DMS114 treated with DMSO at 0.1 percent for 48 hours (cell line): ENCODE results near the gene PTPRF.
A peak's percentile ranks its signal among the peaks of the same experiment; 100 is the strongest.
"Not testable (repeated sequence)": the region's sequence is repeated elsewhere in the genome, so short reads cannot be mapped to it uniquely, and the experiment has no call there.

Experiments
- DNase-seq: peaks from one replicate; lab custom pipeline; 2025; ENCODE audit not compliant: unreplicated experiment; lab: John Stamatoyannopoulos, UW

PTPRF gene

GRCh38 chr1:43622471-43622870 lies 91.8 kb downstream of the PTPRF start:
- DNase-seq = no peak

DNA sequence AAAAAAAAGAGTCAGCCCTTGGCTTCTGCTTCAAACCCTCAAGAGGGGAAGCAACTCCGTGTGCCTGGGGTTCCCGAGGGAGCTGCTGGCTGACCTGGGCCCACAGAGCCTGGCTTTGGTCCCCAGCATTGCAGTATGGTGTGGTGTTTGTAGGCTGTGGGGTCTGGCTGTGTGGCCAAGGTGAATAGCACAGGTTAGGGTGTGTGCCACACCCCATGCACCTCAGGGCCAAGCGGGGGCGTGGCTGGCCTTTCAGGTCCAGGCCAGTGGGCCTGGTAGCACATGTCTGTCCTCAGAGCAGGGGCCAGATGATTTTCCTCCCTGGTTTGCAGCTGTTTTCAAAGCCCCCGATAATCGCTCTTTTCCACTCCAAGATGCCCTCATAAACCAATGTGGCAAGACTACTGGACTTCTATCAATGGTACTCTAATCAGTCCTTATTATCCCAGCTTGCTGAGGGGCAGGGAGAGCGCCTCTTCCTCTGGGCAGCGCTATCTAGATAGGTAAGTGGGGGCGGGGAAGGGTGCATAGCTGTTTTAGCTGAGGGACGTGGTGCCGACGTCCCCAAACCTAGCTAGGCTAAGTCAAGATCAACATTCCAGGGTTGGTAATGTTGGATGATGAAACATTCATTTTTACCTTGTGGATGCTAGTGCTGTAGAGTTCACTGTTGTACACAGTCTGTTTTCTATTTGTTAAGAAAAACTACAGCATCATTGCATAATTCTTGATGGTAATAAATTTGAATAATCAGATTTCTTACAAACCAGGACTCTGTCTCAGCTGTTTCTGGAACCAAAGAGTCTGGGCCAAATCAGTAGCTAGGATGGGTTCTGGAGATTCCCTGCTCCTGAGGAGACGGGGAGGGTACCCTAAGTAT lies 92.5 kb downstream of the PTPRF start:
- no peak for DNase-seq

GRCh38 chr1:43625063-43625780 lies 94.5 kb downstream of the PTPRF start:
- DNase-seq = no peak

- no peak for DNase-seq
Observed at GRCh38 chr1:43632135-43632670, 101.5 kb downstream of the PTPRF start.

DNA sequence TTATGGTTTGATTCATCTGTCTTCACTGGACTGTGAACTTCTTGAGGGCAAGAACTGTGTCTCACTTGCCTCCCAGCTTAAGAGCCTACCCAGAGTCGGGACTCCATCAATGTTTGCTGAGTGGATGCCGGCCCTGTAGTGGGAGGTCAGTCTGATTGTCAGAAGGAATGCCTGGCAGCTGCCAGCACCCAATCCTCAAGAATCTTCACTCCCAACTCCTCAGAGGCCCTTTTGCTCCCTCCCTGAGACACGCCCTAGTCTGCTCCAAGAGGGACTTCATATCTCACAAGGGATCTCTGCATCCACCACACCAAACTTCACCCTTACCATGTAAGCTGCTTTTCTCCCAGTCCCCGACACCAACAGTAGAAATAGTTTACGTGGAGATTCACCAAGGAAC lies 104.0 kb downstream of the PTPRF start:
- no peak for DNase-seq

- DNase-seq = no peak
Observed at GRCh38 chr1:43636006-43636641, 105.4 kb downstream of the PTPRF start.

DNA sequence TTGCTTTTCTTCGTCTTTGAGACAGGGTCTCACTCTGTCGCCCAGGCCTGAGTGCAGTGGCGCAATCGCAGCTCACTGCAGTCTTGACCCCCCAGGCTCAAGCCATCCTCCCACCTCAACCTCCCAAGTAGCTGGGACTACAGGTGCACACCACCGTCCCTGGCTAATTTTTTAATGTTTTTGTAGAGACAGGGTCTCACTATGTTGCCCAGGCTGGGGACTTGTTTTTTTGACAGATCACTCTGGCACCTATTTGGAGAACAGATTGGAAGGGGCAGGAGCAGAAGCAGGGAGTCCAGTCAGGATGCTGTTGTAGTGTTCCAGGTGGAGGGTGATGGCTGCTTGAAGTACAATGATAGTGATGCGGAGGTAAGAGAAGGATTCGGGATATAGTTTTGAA lies 106.6 kb downstream of the PTPRF start:
- DNase-seq = no peak

DNA sequence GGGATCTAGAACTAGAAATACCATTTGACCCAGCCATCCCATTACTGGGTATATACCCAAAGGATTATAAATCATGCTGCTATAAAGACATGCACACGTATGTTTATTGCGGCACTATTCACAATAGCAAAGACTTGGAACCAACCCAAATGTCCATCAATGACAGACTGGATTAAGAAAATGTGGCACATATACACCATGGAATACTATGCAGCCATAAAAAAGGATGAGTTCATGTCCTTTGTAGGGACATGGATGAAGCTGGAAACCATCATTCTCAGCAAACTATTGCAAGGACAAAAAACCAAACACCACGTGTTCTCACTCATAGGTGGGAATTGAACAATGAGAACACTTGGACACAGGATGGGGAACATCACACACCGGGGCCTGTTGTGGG lies 107.7 kb downstream of the PTPRF start:
- not testable (repeated sequence) for DNase-seq

- DNase-seq = no peak
Observed at GRCh38 chr1:43639976-43640794, 109.5 kb downstream of the PTPRF start.

GRCh38 chr1:43644558-43644957 lies 113.9 kb downstream of the PTPRF start:
- no peak for DNase-seq

GRCh38 chr1:43645461-43645860 lies 114.8 kb downstream of the PTPRF start:
- DNase-seq = no peak

- DNase-seq = not testable (repeated sequence)
Observed at GRCh38 chr1:43647331-43647730, 116.6 kb downstream of the PTPRF start.

DNA sequence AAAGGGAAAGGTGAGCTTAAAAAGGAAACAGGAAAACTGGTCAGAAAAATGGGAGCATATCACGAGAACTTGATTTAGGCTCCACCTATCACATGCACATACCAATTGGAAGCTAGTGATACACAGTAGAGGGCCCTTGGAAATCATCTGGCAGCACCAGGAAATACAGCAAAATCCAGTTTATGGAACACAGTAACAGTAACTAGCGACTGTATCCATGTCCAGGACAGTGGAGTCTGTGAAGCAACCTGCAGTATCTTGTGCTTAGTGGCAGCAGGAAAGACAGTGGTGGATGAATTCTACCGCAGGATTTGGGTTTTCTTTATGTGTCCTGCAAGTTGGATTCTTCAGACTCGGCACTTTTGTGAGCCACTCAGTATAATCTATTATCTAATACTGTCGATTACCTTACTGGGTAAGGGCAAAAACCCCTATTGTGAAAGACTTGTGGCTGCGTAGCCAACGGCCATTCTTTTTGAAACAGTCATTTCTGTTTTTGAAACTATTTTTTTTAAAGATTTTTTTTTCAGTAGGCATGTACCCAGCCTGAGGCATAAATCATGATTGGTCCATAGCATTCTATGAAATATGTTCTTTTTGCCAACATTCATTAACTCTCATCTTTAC lies 117.7 kb downstream of the PTPRF start:
- no peak for DNase-seq

DNA sequence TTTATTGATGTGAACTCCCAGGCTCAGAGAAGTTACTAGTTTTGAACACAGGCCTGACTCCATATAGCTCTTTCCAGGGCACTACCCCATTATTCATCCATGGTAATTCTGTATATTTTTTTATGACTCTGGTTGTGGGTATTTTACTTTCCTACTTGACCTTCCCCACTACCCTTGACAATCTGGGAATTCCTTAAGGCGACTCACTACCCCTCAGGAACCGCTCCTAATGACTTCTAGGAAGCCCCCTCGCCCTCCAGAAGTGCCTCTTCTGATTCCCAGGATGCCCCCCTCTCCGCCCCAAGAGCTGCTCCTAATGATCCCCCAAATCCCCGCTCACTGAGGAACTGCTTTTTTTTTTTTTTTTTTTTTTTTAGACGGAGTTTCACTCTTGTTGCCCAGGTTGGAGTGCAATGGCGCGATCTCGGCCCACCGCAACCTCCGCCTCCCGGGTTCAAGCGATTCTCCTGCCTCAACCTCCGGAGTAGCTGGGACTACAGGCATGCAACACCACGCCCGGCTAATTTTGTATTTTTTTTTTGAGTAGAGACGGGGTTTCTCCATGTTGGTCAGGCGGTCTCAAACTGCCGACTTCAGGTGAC lies 118.3 kb downstream of the PTPRF start:
- no peak for DNase-seq

- peak; percentile 96 for DNase-seq
Observed at GRCh38 chr1:43650310-43651085, 119.8 kb downstream of the PTPRF start.

GRCh38 chr1:43651188-43651587 lies 120.5 kb downstream of the PTPRF start:
- no peak for DNase-seq

GRCh38 chr1:43651902-43652301 lies 121.2 kb downstream of the PTPRF start:
- no peak for DNase-seq

DNA sequence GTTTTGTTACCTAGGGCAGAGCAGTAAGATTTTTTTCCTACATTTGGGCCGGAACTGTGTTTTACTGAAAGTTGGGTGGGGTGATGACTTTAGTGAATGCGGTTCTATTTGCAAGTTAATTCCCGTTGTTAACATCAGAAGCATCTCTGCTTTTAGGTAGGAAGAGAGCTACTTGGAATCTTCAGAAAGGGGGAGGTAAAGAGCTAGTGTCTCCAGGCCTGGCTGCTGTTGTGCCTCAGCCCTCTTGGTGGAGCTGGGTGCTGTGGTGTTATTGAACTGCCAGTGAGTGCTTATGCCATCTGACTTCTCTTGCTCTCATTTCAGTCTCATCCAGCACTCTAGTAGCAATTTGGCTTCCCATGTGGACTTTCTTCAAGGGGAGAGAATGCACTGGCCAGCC lies 122.7 kb downstream of the PTPRF start:
- peak; percentile 74 for DNase-seq

DNA sequence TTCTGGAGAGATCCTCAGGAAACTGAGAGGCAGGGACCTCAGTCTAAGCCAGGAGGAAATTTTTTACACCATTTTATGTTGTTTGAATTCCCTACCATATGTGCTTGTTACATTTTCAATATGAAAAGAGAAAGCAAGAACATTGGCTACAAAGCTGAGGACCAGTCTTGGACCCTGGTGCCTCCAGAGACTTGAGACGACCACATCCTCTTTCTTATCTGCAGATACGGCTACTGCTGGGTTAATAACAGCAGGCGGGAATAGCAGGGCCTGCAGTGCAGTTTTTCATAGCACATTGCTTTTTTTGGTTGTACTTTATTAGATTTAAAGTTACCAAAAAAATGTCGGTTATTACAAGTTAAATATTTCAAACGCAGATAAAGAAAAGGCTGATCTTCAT lies 123.2 kb downstream of the PTPRF start:
- DNase-seq = no peak
